ENCODE measurements around the gene HHEX.

HHEX gene

DNA sequence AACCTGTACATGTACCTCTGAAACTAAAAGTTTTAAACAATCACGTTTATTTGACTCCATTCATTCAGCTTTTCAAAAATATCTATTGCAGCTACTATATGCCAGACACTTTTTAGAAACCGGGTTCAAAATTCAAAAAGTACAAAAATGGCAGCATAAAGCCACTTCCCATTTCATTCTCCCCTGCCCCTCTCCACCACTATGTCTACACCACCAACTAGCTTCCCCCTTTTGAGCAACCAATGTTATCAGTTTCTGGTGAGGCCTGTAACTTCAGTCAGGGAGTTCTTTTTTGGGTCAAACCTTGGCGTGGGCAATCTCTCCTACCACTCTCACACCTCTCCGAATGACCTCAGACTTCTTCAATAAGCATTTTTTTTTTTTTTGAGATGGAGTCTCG lies 11.5 kb upstream of the HHEX start:
- no peak for DNase-seq
- in situ Hi-C loops (cut with HindIII; ENCODE audit: low pct_ligation_motif_present, low sequenced_read_pairs): no loop called here
- TF ChIP-seq CTCF (IDR thresholded peaks at IDR 0.05; ENCODE audit: low read depth, low read length, missing control alignments): no peak

GRCh38 chr10:92681306-92681834 lies 8.4 kb upstream of the HHEX start:
- TF ChIP-seq CTCF (IDR thresholded peaks at IDR 0.05; ENCODE audit: low read depth, low read length, missing control alignments): no peak
- no peaks in the 10 kb centered on the region for H3K27me3 ChIP-seq (replicated peaks)
- H3K27ac ChIP-seq: no peak overlapping the region
- no peaks in the 10 kb centered on the region for H3K36me3 ChIP-seq (replicated peaks)
- no peak overlapping the region for H3K4me3 ChIP-seq (ENCODE audit: low read depth, low read length)
- no peak for DNase-seq
- in situ Hi-C loops (cut with HindIII; ENCODE audit: low pct_ligation_motif_present, low sequenced_read_pairs): no loop called here

More for the DNA sequence above, 11.5 kb upstream of the HHEX start:
- no peak overlapping the region for H3K4me3 ChIP-seq (ENCODE audit: low read depth, low read length)
- H3K27ac ChIP-seq: no peak overlapping the region
- H3K36me3 ChIP-seq (replicated peaks): no peaks in the 10 kb centered on the region
- H3K27me3 ChIP-seq (replicated peaks): no peaks in the 10 kb centered on the region

DNA sequence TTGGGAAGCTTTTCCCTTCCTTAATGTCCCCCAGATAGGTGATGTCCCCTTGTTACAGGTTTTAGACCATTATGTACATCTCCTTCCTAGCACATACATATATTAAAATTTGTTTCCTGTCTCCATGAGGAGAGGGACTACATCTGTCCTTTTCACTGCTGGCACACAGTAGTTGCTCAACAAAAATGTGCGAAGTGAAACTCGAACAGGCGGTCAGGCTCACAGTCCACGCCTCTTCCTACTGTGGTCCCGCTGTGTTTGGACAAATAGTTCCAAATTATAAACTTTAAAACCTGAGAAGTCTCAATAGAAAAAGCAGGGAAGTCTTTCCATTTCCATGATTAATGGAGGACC lies 1.2 kb upstream of the HHEX start:
- Histone ChIP-seq H3K4me3 (ENCODE audit: low read depth, low read length) (peak overlapping the region; percentile 60), H3K36me3 (replicated peaks) (no peaks in the 10 kb centered on the region), H3K27me3 (replicated peaks) (no peaks in the 10 kb centered on the region), H3K27ac (no peak overlapping the region)
- in situ Hi-C loops (cut with HindIII; ENCODE audit: low pct_ligation_motif_present, low sequenced_read_pairs): no loop called here
- TF ChIP-seq CTCF (IDR thresholded peaks at IDR 0.05; ENCODE audit: low read depth, low read length, missing control alignments): no peak
- DNase-seq: no peak

DNA sequence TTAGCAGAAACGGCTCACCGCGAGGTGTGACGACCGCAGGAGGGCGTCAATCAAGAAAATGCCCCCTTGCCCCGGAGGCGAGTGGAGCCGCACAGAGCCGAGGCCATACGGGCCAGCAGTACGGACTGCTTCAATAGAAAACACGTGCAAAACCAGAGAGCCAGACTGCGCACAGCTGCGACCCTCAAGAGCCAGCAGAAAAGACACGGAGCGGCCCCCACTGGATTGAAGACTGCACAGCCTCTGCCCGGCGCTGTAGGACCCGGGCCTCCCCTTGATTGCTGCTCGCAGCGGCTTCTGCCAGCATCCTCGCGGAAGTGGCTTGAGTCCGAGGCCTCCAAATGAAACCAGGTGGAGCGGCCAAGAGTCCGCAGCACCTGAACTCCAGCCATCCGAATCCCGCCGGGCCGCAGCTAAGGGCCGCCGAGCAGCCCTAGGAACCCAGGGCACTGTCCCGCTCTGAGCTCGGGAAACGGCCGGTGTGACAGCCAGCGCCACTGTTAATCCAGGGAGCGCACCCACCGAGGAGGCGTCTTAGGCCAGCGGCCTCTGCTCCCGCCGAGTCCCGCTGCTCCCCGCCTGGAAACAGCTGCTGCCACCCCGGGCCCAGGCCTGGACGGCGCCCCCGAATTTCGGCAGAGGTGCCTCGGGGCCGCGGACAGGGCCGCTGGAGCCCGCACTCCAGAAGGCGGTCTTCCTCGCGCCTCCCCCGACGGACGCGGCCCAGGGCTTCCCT lies 660 bp upstream of the HHEX start:
- Histone ChIP-seq H3K36me3 (replicated peaks) (no peaks in the 10 kb centered on the region), H3K4me3 (ENCODE audit: low read depth, low read length) (peak overlapping the region; percentile 60), H3K27me3 (replicated peaks) (no peaks in the 10 kb centered on the region), H3K27ac (no peak overlapping the region)
- DNase-seq: peak; percentile 17
- in situ Hi-C loops (cut with HindIII; ENCODE audit: low pct_ligation_motif_present, low sequenced_read_pairs): no loop called here
- peak; percentile 29 for TF ChIP-seq CTCF (IDR thresholded peaks at IDR 0.05; ENCODE audit: low read depth, low read length, missing control alignments)

- Histone ChIP-seq H3K27me3 (replicated peaks) (no peaks in the 10 kb centered on the region), H3K36me3 (replicated peaks) (no peaks in the 10 kb centered on the region), H3K4me3 (ENCODE audit: low read depth, low read length) (peak overlapping the region; percentile 63), H3K27ac (no peak overlapping the region)
- in situ Hi-C loops (cut with HindIII; ENCODE audit: low pct_ligation_motif_present, low sequenced_read_pairs): no loop called here
- DNase-seq: peak; percentile 47
- TF ChIP-seq CTCF (IDR thresholded peaks at IDR 0.05; ENCODE audit: low read depth, low read length, missing control alignments): no peak
Observed at GRCh38 chr10:92690211-92690914, 608 bp downstream of the HHEX start.
